PC-3 (cell line): ENCODE results near the gene FRMD4B. TPM values are rescaled to one million over a fixed set of nuclear protein-coding genes. Genes with fewer than 3 reads are reported as not detected.

Experiments used
- ATAC-seq: fragments of 200-7000 bp; cut with Tn5 transposase; 2 replicates; pipeline ENCODE4 v1.9.1; 2020; ENCODE audit warnings: mild to moderate bottlenecking, moderate library complexity
- BruUV-seq: library from RNA; stranded (reverse); fragments of 400-500 nt; replicated peaks from 2 replicates; lab custom pipeline; 2021; lab: Mats Ljungman, UMichigan
- CTCF ChIA-PET: fragments of 300-600 bp; sonication (Branson Sonifier 250); formaldehyde crosslinking; loops from one replicate; lab custom pipeline; 2022; ENCODE audit warnings: antibody characterized with exemption; lab: Charles Lee
- POLR2A ChIA-PET: fragments of 300-600 bp; sonication (Branson Sonifier 250); formaldehyde crosslinking; loops from one replicate; lab custom pipeline; 2022; ENCODE audit warnings: antibody characterized with exemption; ENCODE audit not compliant: unreplicated experiment; lab: Charles Lee
- DNase-seq: peaks from one replicate; pipeline ENCODE4 v3.0.0-alpha.2; 2015
- H2AFZ ChIP-seq: fragments of 300-600 bp; sonication (generic); 2 replicates; pipeline ENCODE4 v1.6.0; 2016; ENCODE audit warnings: antibody characterized with exemption, low read length
- H3F3A ChIP-seq: fragments of 300-600 bp; sonication (generic); one replicate; pipeline ENCODE4 v1.6.0; 2017; ENCODE audit warnings: antibody characterized with exemption, low read length, control low read depth, mild to moderate bottlenecking; ENCODE audit not compliant: unreplicated experiment
- H3K27ac ChIP-seq: fragments of 300-600 bp; sonication (generic); 2 replicates; pipeline ENCODE4 v1.5.1; 2016; ENCODE audit warnings: mild to moderate bottlenecking, low read length
- H3K27me3 ChIP-seq: fragments of 300-600 bp; sonication (generic); 2 replicates; pipeline ENCODE4 v1.6.1; 2016; ENCODE audit warnings: low read length, mixed read lengths
- H3K36me3 ChIP-seq: fragments of 300-600 bp; sonication (generic); 2 replicates; pipeline ENCODE4 v1.6.1; 2016; ENCODE audit warnings: low read depth, mixed run types, low read length, mixed read lengths
- H3K4me1 ChIP-seq: fragments of 300-600 bp; sonication (generic); 2 replicates; pipeline ENCODE4 v1.5.1; 2016; ENCODE audit warnings: low read length; ENCODE audit not compliant: insufficient read depth
- H3K4me2 ChIP-seq: fragments of 300-600 bp; sonication (generic); 2 replicates; pipeline ENCODE4 v1.6.0; 2016; ENCODE audit warnings: low read length
- H3K4me3 ChIP-seq: fragments of 300-600 bp; sonication (generic); 2 replicates; pipeline ENCODE4 v1.5.1; 2016; ENCODE audit warnings: mild to moderate bottlenecking, low read length, mixed read lengths
- H3K79me2 ChIP-seq: fragments of 300-600 bp; sonication (generic); 2 replicates; pipeline ENCODE4 v1.6.1; 2017; ENCODE audit warnings: low read length, mixed read lengths
- H3K9ac ChIP-seq: fragments of 300-600 bp; sonication (generic); 2 replicates; pipeline ENCODE4 v1.6.0; 2016; ENCODE audit warnings: mild to moderate bottlenecking, low read length
- H3K9me2 ChIP-seq: fragments of 300-600 bp; sonication (generic); replicated peaks from 2 replicates; pipeline ENCODE4 v1.6.1; 2016; ENCODE audit warnings: mixed run types, low read length, mixed read lengths
- H3K9me3 ChIP-seq: fragments of 300-600 bp; sonication (generic); 2 replicates; pipeline ENCODE4 v1.6.1; 2016; ENCODE audit warnings: low read length, mixed read lengths
- H4K20me1 ChIP-seq: fragments of 300-600 bp; sonication (generic); 2 replicates; pipeline ENCODE4 v1.6.1; 2016; ENCODE audit warnings: low read length, mixed read lengths
- CTCF ChIP-seq: fragments of 300-600 bp; sonication (generic); conservative IDR thresholded peaks from 2 replicates; pipeline ENCODE4 v1.5.1; 2017; ENCODE audit warnings: antibody characterized with exemption, low read depth, mild to moderate bottlenecking, low read length
- EZH2 ChIP-seq: fragments of 300-600 bp; sonication (generic); IDR thresholded peaks from one replicate; pipeline ENCODE4 v1.6.1; 2017; ENCODE audit warnings: antibody characterized with exemption, mild to moderate bottlenecking, low read length; ENCODE audit not compliant: unreplicated experiment
- EZH2phosphoT487 ChIP-seq: fragments of 300-600 bp; sonication (generic); IDR thresholded peaks from 2 replicates; pipeline ENCODE4 v1.6.1; 2018; ENCODE audit warnings: mild to moderate bottlenecking, antibody characterized with exemption, low read length, borderline replicate concordance
- intact Hi-C: fragments of 100-400 bp; cut with micrococcal nuclease; formaldehyde crosslinking; loops from 2 replicates; pipeline ENCODE4 v1.9.0; 2023
- total RNA-seq: library from RNA; depleted of rRNA; stranded (reverse); fragments of >200 nt; gene quantifications from 2 replicates; pipeline ENCODE4 v1.2.3, GENCODE V29; 2014

FRMD4B gene
- total RNA-seq, 1 experiment from 2014 or later, result 5.7 TPM

- Histone ChIP-seq H3K4me3 (no peak overlapping the region), H3K36me3 (no peaks in the 10 kb centered on the region), H3F3A (no peaks in the 10 kb centered on the region), H2AFZ (no peak overlapping the region), H3K9ac (no peak overlapping the region), H3K4me2 (no peak overlapping the region), H3K4me1 (no peaks in the 10 kb centered on the region), H3K27ac (no peak overlapping the region), H4K20me1 (no peaks in the 10 kb centered on the region), H3K9me3 (no peaks in the 10 kb centered on the region), H3K79me2 (no peaks in the 10 kb centered on the region), H3K27me3 (no peaks in the 10 kb centered on the region), H3K9me2 (no peaks in the 10 kb centered on the region)
- BruUV-seq, result no TSS peak
- ATAC-seq (no peak), DNase-seq (no peak)
- TF ChIP-seq EZH2phosphoT487 (no peak), EZH2 (no peak), CTCF (no peak)
- intact Hi-C loops, result no loop called here
- ChIA-PET CTCF (no interaction called here), POLR2A (no interaction called here)
These were observed 244.6 kb downstream of the FRMD4B start for GRCh38 chr3:69141313-69141712.

GRCh38 chr3:69137412-69137811 lies 248.5 kb downstream of the FRMD4B start:
- H3F3A ChIP-seq, result no peaks in the 10 kb centered on the region
- CTCF ChIA-PET, result no interaction called here

GRCh38 chr3:69137005-69137404 lies 248.9 kb downstream of the FRMD4B start:
- H3K9me2 ChIP-seq, result no peaks in the 10 kb centered on the region
- H4K20me1 ChIP-seq, result no peaks in the 10 kb centered on the region
- H3K27me3 ChIP-seq, result no peaks in the 10 kb centered on the region
- H3K4me3 ChIP-seq, result no peak overlapping the region
- no peak for TF ChIP-seq CTCF
- no peak for TF ChIP-seq EZH2
- no peak for TF ChIP-seq EZH2phosphoT487
- intact Hi-C loops, result no loop called here
- no peaks in the 10 kb centered on the region for H3K36me3 ChIP-seq
- no peaks in the 10 kb centered on the region for H3K9me3 ChIP-seq
- no peak overlapping the region for H3K9ac ChIP-seq
- no peaks in the 10 kb centered on the region for H3F3A ChIP-seq
- ATAC-seq, result no peak
- DNase-seq, result no peak
- no TSS peak for BruUV-seq
- no peaks in the 10 kb centered on the region for H3K4me1 ChIP-seq
- ChIA-PET POLR2A (no interaction called here), CTCF (no interaction called here)
- H2AFZ ChIP-seq, result no peak overlapping the region
- H3K4me2 ChIP-seq, result no peak overlapping the region
- H3K79me2 ChIP-seq, result no peaks in the 10 kb centered on the region
- H3K27ac ChIP-seq, result no peak overlapping the region

More at GRCh38 chr3:69137412-69137811, 248.5 kb downstream of the FRMD4B start:
- Histone ChIP-seq H3K9ac (no peak overlapping the region), H3K9me2 (no peaks in the 10 kb centered on the region), H3K9me3 (no peaks in the 10 kb centered on the region), H3K4me1 (no peaks in the 10 kb centered on the region), H3K79me2 (no peaks in the 10 kb centered on the region), H3K36me3 (no peaks in the 10 kb centered on the region), H2AFZ (no peak overlapping the region), H3K4me2 (no peak overlapping the region), H3K4me3 (no peak overlapping the region), H4K20me1 (no peaks in the 10 kb centered on the region), H3K27ac (no peak overlapping the region), H3K27me3 (no peaks in the 10 kb centered on the region)
- no peak for ATAC-seq
- intact Hi-C loops, result no loop called here
- POLR2A ChIA-PET, result no interaction called here
- DNase-seq, result no peak
- no peak for TF ChIP-seq EZH2phosphoT487
- no peak for TF ChIP-seq EZH2
- TF ChIP-seq CTCF, result no peak
- BruUV-seq, result no TSS peak
